Measurements from ENCODE around the gene ACTN2. TPM values are rescaled to one million over a fixed set of nuclear protein-coding genes. Genes with fewer than 3 reads are reported as not detected.
A peak's percentile ranks its signal among the peaks of the same experiment; 100 is the strongest.

The ACTN2 gene
- polyA plus RNA-seq, 10 donors = 1,015 to 2,123 (median 1,808) TPM

DNA sequence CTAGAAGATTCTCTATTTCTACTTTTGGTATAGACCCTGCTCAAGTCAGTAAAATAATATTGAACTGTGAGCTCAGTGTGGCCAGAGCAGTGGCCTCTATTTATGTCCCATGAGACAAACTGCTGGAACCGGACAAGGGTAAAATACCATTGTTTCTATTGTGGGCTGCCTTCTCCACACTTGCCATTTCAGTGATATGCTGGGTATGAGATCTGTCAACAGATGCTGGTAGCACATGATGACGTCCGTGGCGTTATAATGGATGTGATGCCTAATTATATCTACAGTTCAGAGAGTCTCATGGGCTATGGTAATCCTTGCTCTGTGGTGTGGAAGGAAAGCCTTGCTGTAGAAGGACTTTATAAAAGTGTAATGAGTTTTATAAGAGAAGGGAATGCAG, 2.4 kb downstream of the ACTN2 start:
- DNase-seq = peak in 2 of 3 donors; percentile 34 to 70

DNA sequence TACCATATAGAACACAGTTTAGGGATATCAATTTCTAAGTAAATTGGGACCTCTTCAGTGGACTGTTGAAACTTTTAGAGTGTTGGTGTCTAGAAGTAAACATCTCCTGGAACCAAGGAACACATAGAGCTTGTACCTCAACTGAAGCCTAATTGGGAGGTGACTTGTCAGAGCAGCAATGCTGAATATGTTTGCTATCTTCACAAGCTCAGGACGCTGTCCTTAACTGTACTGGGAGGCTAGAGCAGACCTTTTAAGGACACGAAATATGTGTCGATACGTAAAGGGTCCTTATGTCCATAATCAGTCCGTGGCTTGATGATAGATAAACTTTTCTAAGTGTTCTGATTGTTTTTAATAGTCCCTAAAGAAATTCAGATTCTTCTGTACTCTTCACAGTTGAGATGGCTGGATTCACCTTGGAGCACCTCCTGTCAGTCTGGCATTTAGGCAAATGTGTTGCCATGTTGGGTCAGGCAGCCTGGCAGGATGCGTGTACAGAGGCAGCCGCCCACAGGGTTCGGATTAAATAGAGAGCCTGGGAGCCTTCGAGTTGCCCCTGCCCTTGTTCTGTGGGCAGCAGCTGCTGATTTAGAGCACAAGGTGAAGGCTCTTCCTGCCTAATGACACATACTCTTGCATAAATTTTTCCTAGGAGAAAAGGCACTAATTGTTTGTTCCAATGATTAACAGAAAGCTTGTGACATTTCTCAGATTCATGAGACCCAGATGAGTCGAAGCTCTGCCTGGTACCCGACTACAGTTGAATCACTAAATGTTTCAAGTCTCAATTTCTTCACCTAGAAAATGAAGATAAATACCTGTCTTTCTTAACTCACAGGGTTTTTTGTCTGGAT, 3.6 kb downstream of the ACTN2 start:
- DNase-seq = no peak

- DNase-seq = no peak
Measured at GRCh38 chr1:236691348-236691747, 5.0 kb downstream of the ACTN2 start.

GRCh38 chr1:236692128-236692527, 5.8 kb downstream of the ACTN2 start:
- DNase-seq = no peak

DNA sequence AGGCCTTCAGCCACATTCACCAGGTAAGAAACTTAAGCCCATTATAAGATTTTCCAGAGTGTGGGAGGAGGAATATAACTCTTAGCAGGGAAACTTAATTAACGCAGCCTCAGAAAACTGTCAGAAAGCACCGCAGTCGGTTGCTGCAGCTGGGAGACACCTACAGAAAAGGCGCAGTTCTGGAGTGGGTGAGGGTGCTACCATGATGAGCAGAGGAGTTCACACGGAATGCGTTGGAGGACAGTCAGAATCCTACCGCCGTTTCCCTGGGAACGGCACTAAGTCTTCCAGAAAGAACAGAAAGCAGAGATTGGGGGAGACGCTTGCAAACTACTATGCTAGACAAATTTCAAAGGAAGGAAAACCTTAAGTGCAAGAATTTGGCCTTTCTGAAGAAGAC, 6.4 kb downstream of the ACTN2 start:
- DNase-seq = no peak

DNA sequence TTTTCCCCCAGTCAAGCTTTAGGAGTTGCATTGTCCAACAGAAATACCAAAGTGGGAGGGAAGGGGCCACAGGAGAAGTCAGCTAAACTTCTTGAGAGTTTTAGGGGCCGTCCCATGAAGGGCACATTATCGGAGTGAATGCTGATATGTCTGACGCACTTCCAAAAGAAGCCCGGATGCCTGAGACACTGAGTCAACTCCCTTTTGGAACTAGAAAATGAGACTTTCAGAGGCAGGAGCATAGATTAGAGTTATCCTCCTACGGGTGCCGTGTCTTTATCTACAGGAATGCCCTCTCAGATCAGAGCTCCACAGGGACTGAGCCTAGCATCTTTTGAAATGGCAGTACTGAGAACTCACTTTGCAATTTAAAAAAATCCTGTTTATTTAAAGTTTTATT, 13.1 kb downstream of the ACTN2 start:
- DNase-seq = no peak

- DNase-seq = no peak
Measured at GRCh38 chr1:236700903-236701302, 14.6 kb downstream of the ACTN2 start.

GRCh38 chr1:236701782-236702181, 15.5 kb downstream of the ACTN2 start:
- DNase-seq = no peak

DNA sequence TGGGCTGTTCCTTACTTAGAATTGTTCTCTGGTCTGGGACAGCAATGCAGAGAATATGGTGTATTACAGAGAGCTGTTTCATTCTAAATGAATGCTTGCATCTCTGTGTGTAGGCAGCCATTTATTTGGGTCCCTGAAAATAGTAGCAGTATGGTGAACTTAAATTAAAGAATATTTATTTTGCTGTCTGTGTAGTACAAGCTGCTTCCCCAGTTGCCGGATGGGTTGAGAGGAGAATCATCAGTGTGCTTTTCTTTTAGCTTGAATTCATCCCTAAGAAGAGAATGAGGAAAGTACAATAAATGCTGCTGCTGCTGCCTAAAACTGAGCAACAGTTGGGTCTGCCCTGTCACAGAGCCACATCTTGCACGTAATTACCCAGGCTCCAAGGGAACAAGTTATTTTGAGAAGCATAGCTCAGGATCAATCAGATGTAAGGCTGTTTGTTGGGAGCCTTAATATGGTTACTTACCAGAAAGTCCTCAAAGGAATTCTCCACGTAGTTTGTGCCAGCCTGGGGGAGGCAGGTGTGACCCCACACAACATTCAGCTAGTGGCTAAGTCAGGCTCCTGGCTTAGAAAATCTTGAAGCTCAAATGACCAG, 16.6 kb downstream of the ACTN2 start:
- DNase-seq = peak in 2 of 3 donors; percentile 43 to 62

- no peak for DNase-seq
Measured at GRCh38 chr1:236705771-236706170, 19.5 kb downstream of the ACTN2 start.

- DNase-seq = no peak
Measured at GRCh38 chr1:236706183-236706582, 19.9 kb downstream of the ACTN2 start.

- DNase-seq = no peak
Measured at GRCh38 chr1:236710328-236710892, 24.1 kb downstream of the ACTN2 start.

DNA sequence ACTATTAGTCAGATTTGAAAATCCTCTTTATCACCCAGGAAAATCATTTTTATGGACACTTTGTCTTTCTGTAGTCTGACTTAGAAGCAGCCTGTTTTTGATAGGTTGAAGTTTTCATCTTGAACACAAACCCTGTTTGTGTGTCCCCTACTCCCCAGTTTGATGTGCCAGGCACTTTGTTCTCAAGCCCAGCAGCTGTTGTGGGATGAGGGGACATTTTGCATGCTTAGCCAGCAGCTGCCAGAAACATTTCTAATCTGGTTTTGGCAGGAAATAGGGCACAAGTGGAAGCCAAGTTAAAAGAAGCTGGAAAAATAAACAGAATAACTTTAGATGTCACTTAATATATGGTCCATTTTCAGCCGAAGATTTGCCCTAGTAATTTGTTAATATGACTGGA, 29.9 kb downstream of the ACTN2 start:
- DNase-seq = peak; percentile 72 to 79 (median 79)

GRCh38 chr1:236717811-236718210, 31.5 kb downstream of the ACTN2 start:
- no peak for DNase-seq

DNA sequence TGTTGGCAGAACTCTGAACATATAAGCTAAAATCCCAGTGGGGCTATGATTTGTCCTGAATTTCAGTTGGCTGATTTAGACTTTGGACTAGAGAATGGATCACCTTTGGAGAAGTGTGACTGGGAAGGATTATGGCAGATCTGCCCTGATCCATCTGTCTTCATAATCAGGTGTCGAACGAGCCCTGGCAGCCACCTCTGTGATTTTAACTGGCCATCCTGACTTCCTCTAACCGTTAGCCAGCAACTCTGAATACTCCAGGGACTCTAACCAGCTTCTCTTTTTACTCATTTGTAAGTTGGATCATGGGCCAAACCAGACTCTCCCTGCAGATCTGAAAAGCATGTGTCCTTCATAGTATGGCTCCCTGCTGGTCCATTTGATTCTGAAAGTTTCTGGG, 32.0 kb downstream of the ACTN2 start:
- peak in 1 of 3 donors; percentile 37 for DNase-seq

- no peak for DNase-seq
Measured at GRCh38 chr1:236720206-236720605, 33.9 kb downstream of the ACTN2 start.

DNA sequence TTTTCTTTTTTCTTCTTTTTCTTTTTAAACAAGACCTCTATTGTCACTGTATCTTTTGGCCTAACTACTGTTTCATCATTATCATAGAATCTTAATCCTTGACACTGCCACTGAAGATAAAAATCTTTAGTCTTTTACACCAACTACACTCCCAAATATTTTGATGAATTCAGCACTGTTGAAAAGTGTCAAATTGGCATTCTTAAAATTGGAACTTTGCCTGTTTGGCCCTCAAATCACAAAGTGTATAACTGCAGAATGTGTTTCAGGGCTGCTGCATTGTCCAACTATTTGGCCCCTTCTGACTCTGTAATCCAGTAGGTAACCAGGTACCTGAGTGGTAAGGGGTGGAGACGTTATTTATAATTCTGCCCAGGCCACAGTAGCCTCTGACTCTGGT, 34.3 kb downstream of the ACTN2 start:
- no peak for DNase-seq

GRCh38 chr1:236724049-236724448, 37.8 kb downstream of the ACTN2 start:
- no peak for DNase-seq

GRCh38 chr1:236724506-236724905, 38.2 kb downstream of the ACTN2 start:
- DNase-seq = peak; percentile 42 to 59 (median 55)

GRCh38 chr1:236725668-236726067, 39.4 kb downstream of the ACTN2 start:
- DNase-seq = no peak

GRCh38 chr1:236727521-236727920, 41.2 kb downstream of the ACTN2 start:
- no peak for DNase-seq

DNA sequence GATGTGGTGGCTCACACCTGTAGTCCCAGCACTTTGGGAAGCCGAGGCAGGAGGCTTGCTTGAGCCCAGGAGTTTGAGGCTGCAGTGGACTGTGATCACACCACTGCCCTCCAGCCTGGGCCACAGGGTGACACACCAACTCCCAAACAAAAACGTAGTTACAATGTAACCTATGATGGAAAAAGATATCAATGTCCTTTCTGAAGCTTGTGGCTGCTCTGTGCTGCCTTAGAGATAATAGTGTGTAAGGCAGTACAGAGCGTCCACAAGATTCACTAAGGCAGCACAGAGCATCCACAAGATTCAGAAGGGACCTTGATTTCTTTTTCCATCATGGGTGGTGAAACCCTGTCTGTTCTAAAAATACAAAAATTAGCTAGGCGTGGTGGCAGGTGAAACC, 42.5 kb downstream of the ACTN2 start:
- no peak for DNase-seq

- no peak for DNase-seq
Measured at GRCh38 chr1:236733653-236734052, 47.4 kb downstream of the ACTN2 start.
